Parathyroid adenoma (tissue), 2 donors: ENCODE data around the gene EAF1.
"Not testable (repeated sequence)": the region's sequence is repeated elsewhere in the genome, so short reads cannot be mapped to it uniquely, and the experiment has no call there.

ENCODE experiments used
- H2AFZ ChIP-seq: fragments of 300-600 bp; sonication (generic); one replicate; pipeline ENCODE4 v1.7.0; 2017; ENCODE audit warnings: antibody characterized with exemption, mild to moderate bottlenecking
- H3K27ac ChIP-seq: fragments of 300-600 bp; sonication (generic); one replicate; pipeline ENCODE4 v1.7.0; 2017
- H3K27me3 ChIP-seq: fragments of 300-600 bp; sonication (generic); one replicate; pipeline ENCODE4 v1.7.0; 2017; ENCODE audit warnings: low read length; ENCODE audit not compliant: control insufficient read depth, insufficient read depth
- H3K36me3 ChIP-seq: fragments of 300-600 bp; sonication (generic); one replicate; pipeline ENCODE4 v1.7.0; 2017; ENCODE audit warnings: low read length; ENCODE audit not compliant: control insufficient read depth, insufficient read depth
- H3K4me1 ChIP-seq: fragments of 300-600 bp; sonication (generic); one replicate; pipeline ENCODE4 v1.7.0; 2017; ENCODE audit warnings: control low read depth
- H3K4me2 ChIP-seq: fragments of 300-600 bp; sonication (generic); one replicate; pipeline ENCODE4 v1.7.0; 2017; ENCODE audit warnings: low read length
- H3K4me3 ChIP-seq: fragments of 300-600 bp; sonication (generic); one replicate; pipeline ENCODE4 v1.7.0; 2017; ENCODE audit warnings: low read depth, low read length
- H3K79me2 ChIP-seq: fragments of 300-600 bp; sonication (generic); one replicate; pipeline ENCODE4 v1.7.0; 2017; ENCODE audit warnings: control low read depth
- H3K9ac ChIP-seq: fragments of 300-600 bp; sonication (generic); one replicate; pipeline ENCODE4 v1.7.0; 2017; ENCODE audit warnings: mild to moderate bottlenecking
- H3K9me3 ChIP-seq: fragments of 300-600 bp; sonication (generic); one replicate; pipeline ENCODE4 v1.7.0; 2017; ENCODE audit warnings: low read length; ENCODE audit not compliant: control insufficient read depth
- CTCF ChIP-seq: fragments of 300-600 bp; sonication (generic); IDR thresholded peaks from one replicate; pipeline ENCODE4 v1.7.0; 2017; ENCODE audit warnings: antibody characterized with exemption, mild to moderate bottlenecking
- donor health status: primary hyperparathyroidism.

EAF1 gene

GRCh38 chr3:15384510-15385237 is 42.7 kb upstream of the EAF1 start:
- H3K4me3 ChIP-seq: no peak overlapping the region
- no peak overlapping the region for H3K4me2 ChIP-seq
- H3K9me3 ChIP-seq: no peaks in the 10 kb centered on the region
- TF ChIP-seq CTCF: no peak
- H2AFZ ChIP-seq: no peak overlapping the region
- no peak overlapping the region for H3K27ac ChIP-seq
- H3K79me2 ChIP-seq: no peaks in the 10 kb centered on the region
- no peaks in the 10 kb centered on the region for H3K36me3 ChIP-seq
- no peaks in the 10 kb centered on the region for H3K27me3 ChIP-seq
- H3K4me1 ChIP-seq: peaks cover 19% of the 10 kb centered on the region
- H3K9ac ChIP-seq: no peak overlapping the region

GRCh38 chr3:15385238-15385695 is 42.1 kb upstream of the EAF1 start:
- H3K27me3 ChIP-seq, H3K9ac ChIP-seq, H3K4me2 ChIP-seq, H2AFZ ChIP-seq, H3K79me2 ChIP-seq, H3K4me3 ChIP-seq, H3K36me3 ChIP-seq, H3K27ac ChIP-seq, H3K9me3 ChIP-seq: not testable (repeated sequence)
- peaks cover 19% of the 10 kb centered on the region for H3K4me1 ChIP-seq

GRCh38 chr3:15385901-15386653 is 41.3 kb upstream of the EAF1 start:
- Histone ChIP-seq H3K27ac (no peak overlapping the region), H3K4me3 (no peak overlapping the region), H3K27me3 (no peaks in the 10 kb centered on the region), H3K79me2 (no peaks in the 10 kb centered on the region), H3K36me3 (no peaks in the 10 kb centered on the region), H3K4me1 (peaks cover 19% of the 10 kb centered on the region), H3K4me2 (no peak overlapping the region), H3K9ac (no peak overlapping the region), H3K9me3 (no peaks in the 10 kb centered on the region), H2AFZ (no peak overlapping the region)
- TF ChIP-seq CTCF: no peak

- H3K9ac ChIP-seq, H3K27me3 ChIP-seq, H3K79me2 ChIP-seq, H2AFZ ChIP-seq, H3K36me3 ChIP-seq, H3K4me3 ChIP-seq, H3K9me3 ChIP-seq, H3K27ac ChIP-seq, H3K4me2 ChIP-seq: not testable (repeated sequence)
- H3K4me1 ChIP-seq: peaks cover 19% of the 10 kb centered on the region
These were observed 40.8 kb upstream of the EAF1 start for GRCh38 chr3:15386654-15386955.

GRCh38 chr3:15387171-15387581 is 40.2 kb upstream of the EAF1 start:
- no peak overlapping the region for H3K27ac ChIP-seq
- no peak overlapping the region for H3K9ac ChIP-seq
- H3K4me1 ChIP-seq: peaks cover 19% of the 10 kb centered on the region
- no peaks in the 10 kb centered on the region for H3K27me3 ChIP-seq
- no peak overlapping the region for H3K4me3 ChIP-seq
- H3K4me2 ChIP-seq: no peak overlapping the region
- TF ChIP-seq CTCF: no peak
- no peaks in the 10 kb centered on the region for H3K9me3 ChIP-seq
- no peaks in the 10 kb centered on the region for H3K79me2 ChIP-seq
- peak overlapping the region; percentile 20 for H2AFZ ChIP-seq
- H3K36me3 ChIP-seq: no peaks in the 10 kb centered on the region
